H1 (cell line): ENCODE measurements around the gene PDZRN3. TPM values are rescaled to one million over a fixed set of nuclear protein-coding genes. Genes with fewer than 3 reads are reported as not detected.

Experiments
- CTCF ChIA-PET: fragments of 300-600 bp; sonication (Branson Sonifier 250); formaldehyde crosslinking; loops from one replicate; lab custom pipeline; 2021; ENCODE audit not compliant: partially characterized antibody; lab: Charles Lee
- POLR2A ChIA-PET: fragments of 300-600 bp; sonication (Branson Sonifier 250); formaldehyde crosslinking; loops from one replicate; lab custom pipeline; 2021; ENCODE audit warnings: inconsistent platforms; ENCODE audit not compliant: partially characterized antibody; lab: Charles Lee
- DNase-seq, 2 experiments: peaks; one replicate each; pipeline versions ENCODE4 v3.0.0 to v3.0.0-alpha.2; 2010 to 2022; ENCODE audit warnings: low spot score in 2 of 2, low read depth in 1 of 2, mixed read lengths in 1 of 2
- FAIRE-seq: peaks from 2 replicates; lab custom pipeline; 2011; peaks lifted over from hg19 to GRCh38; lab: Jason Lieb, UNC
- H2AFZ ChIP-seq: 2 replicates; pipeline ENCODE4 v1.8.1; 2012; ENCODE audit warnings: low read length, inconsistent platforms
- H2AK5ac ChIP-seq: 2 replicates; pipeline ENCODE4 v1.6.1; 2013; ENCODE audit warnings: low read depth, low read length
- H2BK120ac ChIP-seq: replicated peaks from 2 replicates; pipeline ENCODE3; 2013; ENCODE audit warnings: low read depth, low read length, inconsistent platforms
- H2BK12ac ChIP-seq: 2 replicates; pipeline ENCODE4 v1.6.1; 2013; ENCODE audit warnings: low read depth, low read length
- H2BK15ac ChIP-seq: 2 replicates; pipeline ENCODE4 v1.6.1; 2013; ENCODE audit warnings: low read length
- H2BK20ac ChIP-seq: 2 replicates; pipeline ENCODE4 v1.6.1; 2013; ENCODE audit warnings: low read length
- H2BK5ac ChIP-seq: 2 replicates; pipeline ENCODE4 v1.6.1; 2013; ENCODE audit warnings: low read depth, low read length
- H3K14ac ChIP-seq: 2 replicates; pipeline ENCODE4 v1.6.1; 2013; ENCODE audit warnings: inconsistent platforms; ENCODE audit not compliant: insufficient read length
- H3K18ac ChIP-seq: 2 replicates; pipeline ENCODE4 v1.6.1; 2013; ENCODE audit warnings: low read length; ENCODE audit errors: extremely low read depth
- H3K23ac ChIP-seq: 2 replicates; pipeline ENCODE4 v1.6.1; 2013; ENCODE audit warnings: inconsistent platforms; ENCODE audit not compliant: insufficient read length
- H3K23me2 ChIP-seq: 2 replicates; pipeline ENCODE4 v1.6.1; 2013; ENCODE audit warnings: low read depth, low read length
- H3K27ac ChIP-seq: 2 replicates; pipeline ENCODE4 v1.6.1; 2011; ENCODE audit warnings: low read depth, low read length, inconsistent platforms
- H3K27me3 ChIP-seq, 4 experiments: replicated peaks in 1 of 4; 1 replicate in 1 of 4; 2 replicates in 3 of 4; pipeline versions ENCODE4 v1.6.1 to v1.8.1; 2011 to 2013; ENCODE audit warnings: low read length in 3 of 4, mild to moderate bottlenecking in 3 of 4, inconsistent platforms in 2 of 4, mixed read lengths in 2 of 4, moderate library complexity in 1 of 4; ENCODE audit not compliant: control insufficient read depth in 3 of 4, insufficient read depth in 3 of 4; ENCODE audit errors: extremely low read depth in 1 of 4
- H3K36me3 ChIP-seq, 4 experiments: 2 replicates each; pipeline versions ENCODE4 v1.6.1 to v1.8.1; 2011 to 2013; ENCODE audit warnings: mild to moderate bottlenecking in 4 of 4, low read length in 3 of 4, moderate library complexity in 2 of 4, control low read depth in 1 of 4, inconsistent platforms in 1 of 4; ENCODE audit not compliant: insufficient read depth in 4 of 4, control insufficient read depth in 2 of 4
- H3K4ac ChIP-seq: replicated peaks from 2 replicates; pipeline ENCODE3; 2013; ENCODE audit warnings: low read length, low read depth, mixed read lengths, inconsistent platforms; ENCODE audit not compliant: insufficient read length
- H3K4me1 ChIP-seq, 4 experiments: replicated peaks in 1 of 4; 1 replicate in 1 of 4; 2 replicates in 3 of 4; pipeline versions ENCODE4 v1.6.1 to v1.8.1; 2011 to 2013; ENCODE audit warnings: low read length in 3 of 4, inconsistent platforms in 2 of 4, mixed read lengths in 1 of 4; ENCODE audit not compliant: insufficient read depth in 4 of 4, control insufficient read depth in 3 of 4
- H3K4me2 ChIP-seq, 2 experiments: 2 replicates each; pipeline versions ENCODE4 v1.6.1 to v1.8.1; 2011 to 2013; ENCODE audit warnings: low read depth in 2 of 2, low read length in 2 of 2, control low read depth in 1 of 2, inconsistent platforms in 1 of 2, mild to moderate bottlenecking in 1 of 2; ENCODE audit not compliant: insufficient read depth in 1 of 2
- H3K4me3 ChIP-seq, 4 experiments: fragments of 200-600, 300-600 bp in 1 of 4; sonication (generic), shearing (Covaris generic), sonication (Bioruptor Twin) in 1 of 4; 2 replicates each; pipeline versions ENCODE4 v1.5.1 to v1.8.1; 2011 to 2016; ENCODE audit warnings: low read length in 4 of 4, low read depth in 3 of 4, control low read depth in 2 of 4, inconsistent platforms in 2 of 4, mild to moderate bottlenecking in 2 of 4, mixed read lengths in 1 of 4, moderate library complexity in 1 of 4; ENCODE audit not compliant: insufficient read depth in 2 of 4; ENCODE audit errors: extremely low read depth in 1 of 4
- H3K56ac ChIP-seq: replicated peaks from 2 replicates; pipeline ENCODE3; 2013; ENCODE audit warnings: low read depth, mild to moderate bottlenecking, mixed read lengths, low read length, inconsistent platforms; ENCODE audit not compliant: insufficient read length
- H3K79me1 ChIP-seq: 2 replicates; pipeline ENCODE4 v1.6.1; 2013; ENCODE audit warnings: low read depth, low read length, control low read depth
- H3K79me2 ChIP-seq, 2 experiments: 2 replicates each; pipeline versions ENCODE4 v1.6.1 to v1.8.1; 2012 to 2013; ENCODE audit warnings: low read length in 2 of 2, mild to moderate bottlenecking in 2 of 2, inconsistent platforms in 1 of 2; ENCODE audit not compliant: insufficient read depth in 2 of 2, control insufficient read depth in 1 of 2
- H3K9ac ChIP-seq, 4 experiments: replicated peaks in 1 of 4; 1 replicate in 1 of 4; 2 replicates in 3 of 4; pipeline versions ENCODE4 v1.6.1 to v1.8.1; 2011 to 2013; ENCODE audit warnings: low read depth in 3 of 4, low read length in 3 of 4, control low read depth in 2 of 4, mild to moderate bottlenecking in 2 of 4, moderate library complexity in 2 of 4, inconsistent platforms in 1 of 4; ENCODE audit errors: extremely low read depth in 1 of 4
- H3K9me3 ChIP-seq, 2 experiments: 2 replicates each; pipeline versions ENCODE4 v1.6.1 to v1.8.1; 2012 to 2013; ENCODE audit warnings: mild to moderate bottlenecking in 2 of 2, moderate library complexity in 2 of 2, control low read depth in 1 of 2, inconsistent platforms in 1 of 2, low read depth in 1 of 2, low read length in 1 of 2, mixed read lengths in 1 of 2; ENCODE audit not compliant: insufficient read depth in 2 of 2
- H4K20me1 ChIP-seq, 2 experiments: replicated peaks in 1 of 2; 2 replicates each; pipeline versions ENCODE3 to v1.8.1; 2011 to 2013; ENCODE audit warnings: inconsistent platforms in 2 of 2, low read length in 2 of 2, mild to moderate bottlenecking in 1 of 2; ENCODE audit not compliant: insufficient read depth in 2 of 2, control insufficient read depth in 1 of 2
- H4K5ac ChIP-seq: 2 replicates; pipeline ENCODE4 v1.6.1; 2013; ENCODE audit warnings: low read length, low read depth, mixed read lengths, inconsistent platforms; ENCODE audit not compliant: insufficient read length
- H4K8ac ChIP-seq: 2 replicates; pipeline ENCODE4 v1.8.0; 2013; ENCODE audit warnings: mild to moderate bottlenecking, moderate library complexity, low read length, inconsistent platforms; ENCODE audit not compliant: insufficient read depth; ENCODE audit errors: extremely low read depth
- H4K91ac ChIP-seq: replicated peaks from 2 replicates; pipeline ENCODE3; 2013; ENCODE audit warnings: low read length, mixed read lengths, inconsistent platforms; ENCODE audit not compliant: insufficient read length
- ASH2L ChIP-seq: fragments of 200-600, 300-600 bp; sonication (generic); IDR thresholded peaks from one replicate; pipeline ENCODE4 v1.7.1; 2017; ENCODE audit warnings: low read length
- ATF2 ChIP-seq: IDR thresholded peaks from 2 replicates; pipeline ENCODE4 v1.6.1; 2012; ENCODE audit warnings: low read length, inconsistent platforms
- CBX8 ChIP-seq: fragments of 300-800, 300-1000 bp; sonication (generic); IDR thresholded peaks from 2 replicates; pipeline ENCODE4 v1.7.1; 2016; ENCODE audit warnings: low read depth, low read length, borderline replicate concordance
- CREB1 ChIP-seq: IDR thresholded peaks from 2 replicates; pipeline ENCODE4 v1.6.1; 2012; ENCODE audit warnings: inconsistent platforms
- EP300 ChIP-seq, 2 experiments: IDR thresholded peaks; 1 replicate in 1 of 2; 2 replicates in 1 of 2; pipeline ENCODE4 v1.6.1; 2011 to 2012; ENCODE audit warnings: low read depth in 2 of 2, low read length in 2 of 2, mild to moderate bottlenecking in 2 of 2, borderline replicate concordance in 1 of 2, inconsistent platforms in 1 of 2, moderate library complexity in 1 of 2
- GABPA ChIP-seq: IDR thresholded peaks from 2 replicates; pipeline ENCODE4 v1.6.1; 2011; ENCODE audit warnings: mild to moderate bottlenecking, low read length, moderate library complexity, borderline replicate concordance; ENCODE audit not compliant: insufficient read depth
- NANOG ChIP-seq: IDR thresholded peaks from 2 replicates; pipeline ENCODE4 v1.6.1; 2011; ENCODE audit warnings: low read length, low read depth, mild to moderate bottlenecking, inconsistent platforms; ENCODE audit not compliant: insufficient read depth, poor library complexity, severe bottlenecking
- PHF8 ChIP-seq: fragments of 200-600 bp; sonication (generic); conservative IDR thresholded peaks from 2 replicates; pipeline ENCODE4 v1.7.1; 2012; ENCODE audit warnings: low read depth, mild to moderate bottlenecking, inconsistent platforms, low read length, moderate library complexity
- USF2 ChIP-seq: IDR thresholded peaks from 2 replicates; pipeline ENCODE4 v1.6.1; 2011; ENCODE audit warnings: low read length, improper control_type of control experiment
- ZNF274 ChIP-seq: IDR thresholded peaks from 2 replicates; pipeline ENCODE4 v1.7.0; 2012; ENCODE audit warnings: low read length, borderline replicate concordance; ENCODE audit errors: extremely low read depth
- WGBS, 2 experiments: shearing (Covaris generic) in 1 of 2; methylation state at CpG; one replicate each; pipeline versions ENCODE4 v1.1.6 to v1.1.7; 2013 to 2015; ENCODE audit warnings: low lambda C conversion rate in 2 of 2, mixed read lengths in 2 of 2, inconsistent platforms in 1 of 2, low coverage in 1 of 2, missing lambda C conversion rate in 1 of 2; ENCODE audit not compliant: insufficient replicate concordance in 2 of 2, insufficient coverage in 1 of 2, insufficient read length in 1 of 2; ENCODE audit errors: extremely low coverage in 1 of 2, missing lambda C conversion rate in 1 of 2; 5-methylcytosine and 5-hydroxymethylcytosine counted together
- polyA plus RNA-seq, 7 experiments: library from polyadenylated mRNA; depleted of rRNA in 3 of 7; stranded (reverse) in 5 of 7; unstranded in 2 of 7; fragments of >200 nt in 5 of 7; fragments of 200-250 nt in 2 of 7; gene quantifications; 1 replicate in 5 of 7; 2 replicates in 1 of 7; 4 replicates in 1 of 7; pipeline versions ENCODE4 v1.2.1 to v1.2.3, GENCODE V29; 2011 to 2013; ENCODE audit warnings: missing spikeins in 2 of 7, mixed read lengths in 2 of 7
- total RNA-seq: library from RNA; stranded (reverse); fragmentation: NEBNext Ultra II Directional; extraction: Animal tissue kit (Norgen Biotek cat#: 25700); gene quantifications from 2 replicates; pipeline ENCODE4 v1.2.1, GENCODE V29; 2021

PDZRN3 gene
- total and polyA plus RNA-seq, 2 of the 8 experiments (the other 6 are each of a cell fraction or from before 2014, with no cell fraction given) = 4.2 to 20.5 TPM

- Histone ChIP-seq H3K36me3 (no peaks in the 10 kb centered on the region), H3K18ac (0 out of 2 replicates have a peak overlapping the region, but pooled peaks have one; percentile 49), H3K9me3 (no peaks in the 10 kb centered on the region), H3K4ac (no peak overlapping the region), H3K4me1 (peaks cover 10 to 29% (median 25%) of the 10 kb centered on the region in 4 experiments), H2BK120ac (no peak overlapping the region), H3K79me2 (peaks cover 0 to 4% of the 10 kb centered on the region in 2 experiments; a peak in 1 of 4 replicates), H3K14ac (no peak overlapping the region), H2AFZ (no peak overlapping the region), H4K8ac (no peak overlapping the region), H3K27me3 (no peaks in the 10 kb centered on the region), H2BK12ac (no peak overlapping the region), H3K56ac (no peak overlapping the region), H3K9ac (no peak overlapping the region; a peak in 1 of 7 replicates), H3K27ac (no peak overlapping the region; the same call in 1 of the 2 replicates), H2AK5ac (no peak overlapping the region), H3K23me2 (no peaks in the 10 kb centered on the region), H2BK5ac (no peak overlapping the region; the same call in 1 of the 2 replicates), H4K5ac (no peak overlapping the region), H3K4me2 (no peak overlapping the region), H3K79me1 (no peaks in the 10 kb centered on the region; the same call in 1 of the 2 replicates), H3K4me3 (no peak overlapping the region), H3K23ac (no peak overlapping the region), H2BK20ac (no peak overlapping the region), H4K91ac (no peak overlapping the region), H2BK15ac (no peak overlapping the region), H4K20me1 (no peaks in the 10 kb centered on the region)
- DNase-seq (no peak), FAIRE-seq (peak; percentile 7)
- 56% methylated on average over 4 of the region's 4 CpGs; no CpG with 5 or more reads in 1 of the 2 experiments for WGBS, 2 experiments
- CTCF ChIA-PET = interaction anchor here (1.0 to 4.7 kb wide), 4 partner anchors 16 to 399 kb away, joined by 3 to 21 read pairs (median 5); no protein-coding TSS in a partner anchor
- POLR2A ChIA-PET = interaction anchor here (1.3 kb wide), 1 partner anchor 11 kb away, joined by 5 read pairs; no protein-coding TSS in a partner anchor
- TF ChIP-seq GABPA = no peak
- TF ChIP-seq ASH2L = no peak
- TF ChIP-seq CREB1 = no peak
- no peak for TF ChIP-seq NANOG
- no peak for TF ChIP-seq ZNF274
- TF ChIP-seq USF2 = no peak
- TF ChIP-seq PHF8 = no peak
- no peak for TF ChIP-seq ATF2
- TF ChIP-seq CBX8 = no peak
- no peak for TF ChIP-seq EP300 (IDR thresholded peaks at IDR 0.05; ENCODE audit: borderline replicate concordance in 1 of 2, low read depth in 2 of 2, low read length in 2 of 2)
Measured at GRCh38 chr3:73485877-73486330, 138.8 kb downstream of the PDZRN3 start.
